Measurements from ENCODE around the gene EPHA10. TPM values are rescaled to one million over a fixed set of nuclear protein-coding genes. Genes with fewer than 3 reads are reported as not detected.

EPHA10 gene
- total RNA-seq, 1 experiment from 2014 or later: 7.6 TPM

DNA sequence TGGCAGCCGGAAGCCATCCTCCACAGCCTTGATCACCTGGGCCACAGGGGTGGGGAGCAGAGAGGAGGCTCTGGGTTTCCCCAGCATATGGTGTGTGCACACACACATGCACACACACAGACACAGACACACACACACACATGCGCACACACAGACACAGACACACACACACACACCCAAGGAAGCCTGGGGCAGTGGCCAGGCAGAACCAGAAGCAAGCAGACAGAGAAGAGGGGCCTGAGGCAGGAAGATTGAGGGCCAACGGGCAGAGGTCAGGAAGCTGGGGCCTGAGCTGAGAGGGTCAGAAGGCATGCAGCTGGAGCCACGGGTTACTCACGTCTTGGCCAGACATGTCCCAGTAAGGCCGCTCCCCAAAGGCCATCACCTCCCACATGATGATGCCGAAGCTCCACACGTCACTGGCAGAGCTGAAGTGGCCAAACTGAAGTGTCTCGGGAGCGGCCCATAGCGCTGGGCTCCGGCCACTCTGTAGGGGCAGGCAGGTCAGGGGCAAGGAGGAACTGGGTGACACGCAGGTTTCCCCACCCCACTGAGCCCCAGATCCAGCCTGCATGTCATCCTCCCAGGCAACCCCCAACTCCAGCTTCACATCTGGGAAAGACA is 45.2 kb downstream of the EPHA10 start:
- TF ChIP-seq CTCF (conservative IDR thresholded peaks at IDR 0.05): no peak
- intact Hi-C loops (cut with micrococcal nuclease; ENCODE audit: unreplicated experiment): no loop called here
- H3K79me2 ChIP-seq (ENCODE audit: low read depth): no peaks in the 10 kb centered on the region
- H4K20me1 ChIP-seq (ENCODE audit: insufficient read depth): no peaks in the 10 kb centered on the region
- H3K36me3 ChIP-seq (ENCODE audit: low read depth): no peaks in the 10 kb centered on the region
- no peak overlapping the region for H2AFZ ChIP-seq
- no peaks in the 10 kb centered on the region for H3K9me3 ChIP-seq (ENCODE audit: insufficient read depth, low read depth)
- DNase-seq: no peak
- POLR2A ChIA-PET (ENCODE audit: unreplicated experiment): no interaction called here
- H3K9me2 ChIP-seq (ENCODE audit: insufficient read depth): no peaks in the 10 kb centered on the region
- CTCF ChIA-PET: no interaction called here
- no TSS peak for BruUV-seq (replicated peaks)
- H3K27me3 ChIP-seq (ENCODE audit: insufficient read depth, low read depth): no peaks in the 10 kb centered on the region
- no peak overlapping the region for H3K4me3 ChIP-seq
- H3K4me2 ChIP-seq: no peak overlapping the region
- no peaks in the 10 kb centered on the region for H3K4me1 ChIP-seq (replicated peaks; ENCODE audit: insufficient read depth)
- H3K27ac ChIP-seq: no peak overlapping the region
- H3F3A ChIP-seq (ENCODE audit: insufficient read depth, low read depth): no peaks in the 10 kb centered on the region

GRCh38 chr1:37718901-37719571 is 45.9 kb downstream of the EPHA10 start:
- no peaks in the 10 kb centered on the region for H3K4me1 ChIP-seq (replicated peaks; ENCODE audit: insufficient read depth)
- no peaks in the 10 kb centered on the region for H3K79me2 ChIP-seq (ENCODE audit: low read depth)
- no peaks in the 10 kb centered on the region for H3K36me3 ChIP-seq (ENCODE audit: low read depth)
- no peaks in the 10 kb centered on the region for H3K27me3 ChIP-seq (ENCODE audit: insufficient read depth, low read depth)
- intact Hi-C loops (cut with micrococcal nuclease; ENCODE audit: unreplicated experiment): no loop called here
- DNase-seq: peak in 1 of 2 experiments; percentile 17
- no peaks in the 10 kb centered on the region for H4K20me1 ChIP-seq (ENCODE audit: insufficient read depth)
- H3F3A ChIP-seq (ENCODE audit: insufficient read depth, low read depth): no peaks in the 10 kb centered on the region; the same call in 1 of the 2 replicates
- no peaks in the 10 kb centered on the region for H3K9me2 ChIP-seq (ENCODE audit: insufficient read depth)
- H3K4me3 ChIP-seq: no peak overlapping the region
- ChIA-PET POLR2A (ENCODE audit: unreplicated experiment) (no interaction called here), CTCF (no interaction called here)
- TF ChIP-seq CTCF (conservative IDR thresholded peaks at IDR 0.05) (no peak), EZH2 (IDR thresholded peaks at IDR 0.05; ENCODE audit: low read depth) (no peak)
- H3K9me3 ChIP-seq (ENCODE audit: insufficient read depth, low read depth): no peaks in the 10 kb centered on the region
- H3K27ac ChIP-seq: no peak overlapping the region
- H2AFZ ChIP-seq: no peak overlapping the region
- BruUV-seq (replicated peaks): no TSS peak
- no peak overlapping the region for H3K4me2 ChIP-seq

- Histone ChIP-seq H3K9me2 (ENCODE audit: insufficient read depth) (no peaks in the 10 kb centered on the region), H4K20me1 (ENCODE audit: insufficient read depth) (no peaks in the 10 kb centered on the region), H3K4me2 (no peak overlapping the region), H3K4me3 (no peak overlapping the region), H3K27me3 (ENCODE audit: insufficient read depth, low read depth) (no peaks in the 10 kb centered on the region), H3K4me1 (replicated peaks; ENCODE audit: insufficient read depth) (no peaks in the 10 kb centered on the region), H2AFZ (no peak overlapping the region), H3K79me2 (ENCODE audit: low read depth) (no peaks in the 10 kb centered on the region), H3F3A (ENCODE audit: insufficient read depth, low read depth) (no peaks in the 10 kb centered on the region; the same call in 1 of the 2 replicates), H3K27ac (no peak overlapping the region), H3K36me3 (ENCODE audit: low read depth) (no peaks in the 10 kb centered on the region), H3K9me3 (ENCODE audit: insufficient read depth, low read depth) (no peaks in the 10 kb centered on the region)
- intact Hi-C loops (cut with micrococcal nuclease; ENCODE audit: unreplicated experiment): no loop called here
- CTCF ChIA-PET: no interaction called here
- no TSS peak for BruUV-seq (replicated peaks)
- DNase-seq: no peak
- TF ChIP-seq EZH2 (IDR thresholded peaks at IDR 0.05; ENCODE audit: low read depth) (no peak), CTCF (conservative IDR thresholded peaks at IDR 0.05) (no peak)
- POLR2A ChIA-PET (ENCODE audit: unreplicated experiment): no interaction called here
These were observed 46.6 kb downstream of the EPHA10 start for GRCh38 chr1:37718181-37718900.
